GM21367 (cell line): ENCODE measurements around the gene CSNK2B.

ENCODE experiments used
- ATAC-seq: cut with Tn5 transposase; IDR thresholded peaks from one replicate; pipeline ENCODE4 v1.9.1; 2021; ENCODE audit not compliant: unreplicated experiment

Gene CSNK2B

DNA sequence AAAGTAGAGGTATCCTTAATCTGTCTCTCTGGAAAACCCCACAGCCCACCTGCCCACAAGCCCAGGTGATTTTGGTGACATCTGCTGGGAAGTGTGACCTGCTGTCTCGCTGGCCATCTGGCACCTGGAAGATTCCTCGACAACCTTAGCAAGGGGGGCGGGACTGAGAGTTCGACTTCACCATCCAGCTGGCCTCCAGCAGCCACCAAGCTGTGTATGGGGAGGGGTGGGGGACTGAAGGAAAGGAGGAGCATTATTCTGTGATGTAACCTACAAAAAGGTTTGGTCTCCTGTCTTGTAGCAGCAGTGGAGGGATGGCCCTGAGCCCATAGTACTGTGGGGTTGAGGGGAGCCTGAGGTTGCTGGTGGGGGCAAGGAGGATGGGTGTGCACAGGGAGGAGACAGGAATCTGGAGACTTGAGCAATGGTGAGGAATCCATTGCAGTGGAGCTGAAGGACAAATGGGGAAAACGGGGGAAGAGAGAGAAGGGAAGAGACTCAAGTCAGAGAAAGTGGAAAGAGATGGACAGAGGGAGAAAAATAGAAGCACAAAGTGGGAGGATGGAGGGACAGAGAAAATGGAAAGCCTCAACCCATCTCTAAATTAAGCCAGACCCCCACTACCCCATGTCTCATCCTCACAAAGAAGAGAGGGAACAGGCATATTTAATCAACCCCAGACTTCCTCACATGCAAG is 44.8 kb downstream of the CSNK2B start:
- no peak for ATAC-seq

DNA sequence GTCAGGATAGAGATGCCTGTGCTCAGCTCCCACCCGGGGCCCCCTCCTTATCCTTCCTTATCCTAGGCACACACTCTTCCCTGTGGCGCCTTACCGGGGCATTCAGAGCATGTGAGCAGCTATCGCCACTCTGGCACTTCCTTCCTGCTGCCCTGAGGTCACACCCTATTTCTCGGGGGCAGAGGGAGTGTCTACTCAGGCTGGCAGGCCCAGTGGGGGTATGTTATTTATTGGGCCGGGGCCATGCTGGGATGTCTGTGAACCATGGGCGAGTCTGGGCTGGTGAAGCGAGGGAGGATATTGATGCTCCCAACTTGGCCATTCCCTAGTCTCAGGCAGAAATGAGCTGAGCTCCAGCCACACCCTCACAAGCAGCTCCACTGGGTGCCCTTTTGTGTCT is 45.4 kb downstream of the CSNK2B start:
- no peak for ATAC-seq

- ATAC-seq = no peak
These were observed 46.4 kb downstream of the CSNK2B start for GRCh38 chr6:31712296-31712695.

DNA sequence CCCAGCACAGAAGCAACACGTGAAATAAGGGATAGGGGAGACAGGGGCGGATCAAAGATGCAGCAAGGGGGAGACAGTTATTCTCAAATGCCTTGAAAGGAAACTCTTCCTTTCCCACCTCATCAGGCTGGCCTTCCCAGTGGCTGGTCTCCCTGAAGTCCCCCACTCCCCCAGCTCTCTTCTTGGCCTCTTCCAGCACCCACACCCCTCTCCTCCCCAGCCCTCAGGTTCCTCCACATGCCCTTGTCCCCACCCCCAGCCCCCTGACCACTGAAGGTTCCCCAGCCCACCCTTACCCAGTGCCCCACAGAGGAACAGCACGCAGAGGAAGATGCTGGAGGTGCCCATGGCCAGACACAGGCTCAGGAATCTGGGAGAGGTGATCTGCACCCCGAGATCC is 47.6 kb downstream of the CSNK2B start:
- no peak for ATAC-seq

- no peak for ATAC-seq
These were observed 48.3 kb downstream of the CSNK2B start for GRCh38 chr6:31713991-31714684.

DNA sequence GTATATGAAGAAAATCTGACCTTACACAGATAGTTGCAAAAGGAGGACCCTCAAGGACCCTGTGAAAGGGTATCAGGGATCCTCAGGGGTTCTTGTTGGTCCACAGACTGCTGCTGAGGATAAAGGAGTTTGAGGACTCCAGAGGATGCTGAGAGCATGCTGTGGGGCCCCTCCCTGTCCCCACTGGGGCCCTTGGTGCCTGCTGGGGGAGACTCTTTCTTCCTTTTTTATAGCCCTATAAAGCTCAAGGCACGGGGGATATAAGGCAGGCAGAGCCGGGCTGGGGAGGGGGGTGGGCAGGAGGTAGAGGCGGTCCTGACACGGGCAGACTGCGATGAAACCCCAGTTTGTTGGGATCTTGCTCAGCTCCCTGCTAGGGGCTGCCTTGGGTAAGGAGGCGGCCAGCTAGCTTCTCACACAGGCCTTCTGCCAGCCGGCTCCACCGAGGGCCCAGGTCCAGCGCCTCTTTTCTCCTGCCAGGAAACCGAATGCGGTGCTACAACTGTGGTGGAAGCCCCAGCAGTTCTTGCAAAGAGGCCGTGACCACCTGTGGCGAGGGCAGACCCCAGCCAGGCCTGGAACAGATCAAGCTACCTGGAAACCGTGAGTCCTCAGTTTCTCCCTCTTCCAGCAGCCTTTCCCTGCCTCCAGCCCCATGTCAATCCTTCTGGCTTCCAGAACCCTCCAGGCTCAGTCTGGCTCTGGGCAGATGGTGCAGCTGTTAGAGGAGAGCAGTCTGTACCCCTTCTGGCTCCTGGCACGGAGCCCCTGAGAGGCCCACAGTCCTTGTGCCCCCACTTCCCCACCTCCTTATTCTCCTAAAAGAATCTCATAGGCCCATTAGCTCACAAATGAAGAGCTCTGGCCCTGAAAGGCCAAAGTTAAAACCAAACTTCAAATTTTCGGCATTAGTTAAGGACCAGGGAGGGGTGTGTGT is 49.4 kb downstream of the CSNK2B start, which contains the start of gene LY6G6D:
TSS of gene LY6G6D (plus strand) at position 327 of the 937 bp plus-strand sequence. CDS start at position 335, 8 bp downstream.
- no peak for ATAC-seq

DNA sequence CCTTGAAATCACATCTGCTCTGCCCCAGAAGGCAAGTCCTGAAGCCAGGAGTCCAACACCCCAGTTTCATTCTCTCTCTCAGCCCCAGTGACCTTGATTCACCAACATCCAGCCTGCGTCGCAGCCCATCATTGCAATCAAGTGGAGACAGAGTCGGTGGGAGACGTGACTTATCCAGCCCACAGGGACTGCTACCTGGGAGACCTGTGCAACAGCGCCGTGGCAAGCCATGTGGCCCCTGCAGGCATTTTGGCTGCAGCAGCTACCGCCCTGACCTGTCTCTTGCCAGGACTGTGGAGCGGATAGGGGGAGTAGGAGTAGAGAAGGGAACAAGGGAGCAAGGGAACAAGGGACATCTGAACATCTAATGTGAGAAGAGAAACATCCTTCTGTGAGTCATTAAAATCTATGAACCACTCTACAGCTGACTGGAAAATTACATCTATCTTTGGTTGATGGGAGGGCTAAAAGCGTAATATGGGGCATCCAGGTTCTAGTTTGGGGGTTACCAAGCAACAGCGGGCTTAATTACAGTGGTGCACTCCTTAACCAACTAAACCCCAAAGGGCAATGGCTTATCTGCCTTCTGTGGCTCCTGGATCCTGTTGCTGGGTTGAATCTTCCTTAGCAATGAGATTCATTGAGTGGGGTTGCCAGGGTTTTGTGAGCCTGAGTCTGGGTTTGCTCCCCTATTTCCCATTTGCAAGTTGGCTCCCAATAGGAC is 51.8 kb downstream of the CSNK2B start:
- ATAC-seq = no peak

- no peak for ATAC-seq
These were observed 52.4 kb downstream of the CSNK2B start for GRCh38 chr6:31718265-31718664.

- no peak for ATAC-seq
These were observed 53.1 kb downstream of the CSNK2B start for GRCh38 chr6:31719001-31719400.
